ENCODE data around the gene EMP2.

GRCh38 chr16:10552281-10552680 lies 28.1 kb downstream of the EMP2 start:
- TF ChIP-seq CTCF (IDR thresholded peaks at IDR 0.05; ENCODE audit: low read length), result no peak
- TF ChIP-seq EZH2 (IDR thresholded peaks at IDR 0.05; ENCODE audit: borderline replicate concordance, low read length), result no peak

All from OCI-LY1 (cell line).